NCI-H1105 (cell line): ENCODE measurements around the gene USP22.

ENCODE experiments used
- DNase-seq: peaks from one replicate; lab custom pipeline; 2025; lab: John Stamatoyannopoulos, UW

The USP22 gene

DNA sequence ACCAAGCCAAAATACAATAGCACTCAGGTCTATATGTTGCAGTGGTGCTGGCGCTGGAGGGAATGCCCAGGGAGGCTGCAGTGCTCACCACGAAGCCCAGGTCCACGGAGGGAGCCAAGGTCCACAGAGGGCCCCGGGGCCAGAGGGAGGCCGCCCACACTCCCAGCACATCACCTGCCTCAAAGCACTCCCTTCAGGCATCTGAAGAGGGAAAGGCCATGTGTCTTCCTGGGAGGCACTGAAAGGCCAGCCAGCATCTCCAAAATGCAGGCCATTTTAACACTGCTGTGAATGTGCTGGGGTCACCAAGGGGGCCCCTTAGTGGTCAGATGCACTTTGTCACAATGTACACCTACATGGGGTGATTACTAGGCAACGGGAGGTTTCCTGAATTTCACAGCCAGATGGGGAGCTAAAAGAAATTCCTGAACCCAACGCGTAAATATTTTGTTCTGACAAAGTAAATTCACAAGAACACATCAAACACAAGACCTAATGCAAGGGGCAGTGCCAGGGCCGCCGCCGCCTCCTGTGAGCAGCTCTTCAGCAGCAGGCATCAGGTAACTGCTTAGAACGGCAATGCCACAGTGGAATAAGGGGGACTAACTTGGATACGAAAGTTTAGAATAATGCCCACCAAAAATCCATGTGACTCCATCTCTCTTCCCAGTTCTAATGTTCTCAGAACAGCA lies 42.8 kb downstream of the USP22 start:
- no peak for DNase-seq

DNA sequence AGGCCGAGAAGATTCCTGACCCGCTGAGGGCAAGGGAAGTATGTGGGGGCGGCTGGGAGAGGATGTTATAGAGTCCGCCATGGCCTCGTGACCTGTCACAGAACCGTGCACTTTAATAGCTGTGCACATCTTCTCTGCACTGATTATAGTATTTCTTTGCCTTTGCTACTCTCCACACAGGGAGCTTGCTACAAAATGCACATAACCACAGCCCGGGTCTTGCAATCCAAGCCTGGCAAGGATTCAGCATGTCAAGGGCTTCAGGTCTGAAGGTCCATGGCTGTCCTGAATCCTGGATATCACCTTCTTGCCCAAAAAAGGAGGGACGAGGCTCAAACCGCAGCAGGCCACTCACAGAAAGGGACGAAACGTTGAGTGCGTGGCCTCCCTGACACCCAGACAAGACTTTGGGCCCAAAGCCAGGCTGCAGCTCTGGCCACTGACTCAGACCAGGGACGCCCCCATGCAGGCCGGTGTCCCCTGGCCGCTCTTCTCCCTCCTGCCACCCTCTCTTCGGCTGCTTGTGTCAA lies 43.7 kb downstream of the USP22 start:
- no peak for DNase-seq

DNA sequence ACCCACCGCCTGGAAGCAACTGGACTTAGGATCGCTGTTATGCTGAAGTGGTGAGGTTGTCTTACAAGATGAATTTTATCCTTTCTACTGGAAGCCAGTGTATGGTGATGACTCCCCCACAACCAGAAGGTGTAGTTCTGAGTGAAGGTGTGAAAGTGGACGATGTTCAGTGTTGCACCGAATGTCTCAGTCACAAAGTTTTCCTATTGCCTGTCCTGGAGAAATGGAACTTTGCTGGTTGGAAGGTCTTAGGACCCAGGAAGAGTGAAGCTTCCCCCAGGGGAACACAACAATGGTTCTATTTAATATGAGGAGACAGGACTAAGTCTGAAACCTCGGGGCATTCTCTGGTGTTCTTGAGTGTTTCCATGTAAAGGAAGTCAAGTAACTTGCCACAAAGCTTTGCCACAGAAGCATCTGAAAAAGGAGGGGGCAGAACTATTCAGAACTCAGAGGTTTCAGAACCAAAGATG lies 44.2 kb downstream of the USP22 start:
- no peak for DNase-seq

DNA sequence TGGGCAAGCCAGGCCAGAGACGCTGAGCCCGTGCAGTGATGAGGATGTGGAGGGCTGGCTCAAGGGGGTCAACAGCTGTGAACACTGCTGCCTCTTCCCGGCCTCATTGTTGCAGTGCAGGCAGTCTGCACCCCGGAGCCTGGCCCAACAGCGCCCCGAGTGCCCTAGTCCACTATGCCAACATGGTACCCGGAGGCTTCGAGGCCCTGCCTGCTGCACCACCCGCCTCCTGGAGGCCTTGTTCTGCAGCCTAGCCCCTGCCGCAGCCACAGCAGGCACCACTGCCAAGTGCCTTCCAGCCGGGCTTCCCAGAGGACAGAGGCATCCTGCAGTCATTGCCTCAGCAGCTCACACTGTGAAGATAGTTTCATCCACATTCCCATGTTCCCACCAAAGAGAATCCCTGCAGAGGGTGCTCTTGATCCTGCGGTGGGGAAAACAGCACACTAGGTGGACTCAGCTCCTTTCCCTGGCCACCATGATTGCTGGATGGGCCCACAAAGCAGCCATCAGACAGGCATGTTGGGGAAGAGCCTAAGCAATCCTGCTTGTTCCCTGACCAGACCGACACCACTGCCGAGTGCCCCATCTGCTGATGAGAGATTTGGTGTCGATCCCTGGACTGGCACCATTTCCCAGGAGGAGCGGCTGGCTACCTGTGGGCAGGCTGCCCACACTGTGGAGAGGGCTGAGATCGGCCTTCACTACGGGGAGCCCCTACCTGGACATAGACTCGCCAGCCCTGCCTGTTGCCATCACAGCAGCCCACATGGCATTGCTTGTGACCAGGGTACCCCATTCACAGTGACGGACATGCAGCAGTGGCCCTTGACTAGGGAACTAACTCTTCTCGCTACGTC lies 44.9 kb downstream of the USP22 start:
- DNase-seq, result no peak

DNA sequence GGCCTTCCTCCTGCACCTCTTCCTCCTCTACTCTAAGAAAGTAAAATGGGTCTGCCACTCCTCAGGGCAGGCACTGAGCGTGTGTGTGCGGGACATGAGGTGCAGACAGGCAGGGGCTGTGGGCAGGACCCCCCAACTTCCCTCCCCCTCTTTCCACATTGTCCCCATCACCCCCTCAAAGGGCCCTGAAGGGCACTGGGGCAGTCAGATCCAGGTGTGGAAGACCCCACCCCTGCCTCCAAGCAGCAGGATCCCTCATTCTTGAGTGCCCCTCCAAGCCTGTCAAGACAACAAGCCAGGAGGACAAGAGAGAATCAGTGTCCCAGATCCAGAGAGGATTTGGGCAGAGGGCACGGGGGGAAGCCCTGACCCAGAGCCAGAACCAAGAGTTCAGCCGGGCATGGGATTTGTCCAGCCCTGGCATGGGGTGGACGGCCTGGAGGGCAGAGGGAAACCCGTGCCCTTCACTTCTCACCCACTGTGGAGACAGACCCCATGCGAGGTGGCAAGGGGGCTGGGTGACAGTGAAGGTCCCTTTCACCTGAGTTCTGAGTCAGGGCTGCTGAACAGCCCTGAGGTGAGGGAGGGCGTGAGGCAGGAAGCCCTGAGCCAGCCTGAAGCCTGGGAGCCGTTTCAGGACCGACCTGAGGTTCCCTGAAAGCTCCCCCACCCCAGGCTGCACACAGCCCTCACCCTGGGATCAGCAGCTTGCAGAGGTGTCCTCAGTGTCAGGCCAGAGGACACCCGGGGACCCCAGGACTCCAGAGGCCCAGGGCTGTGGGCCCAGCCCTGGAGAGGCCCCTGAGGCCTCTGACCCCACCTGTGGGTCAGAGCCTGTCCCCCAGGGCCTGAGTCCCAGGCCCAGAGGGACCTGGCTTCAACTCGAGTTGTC lies 45.8 kb downstream of the USP22 start:
- no peak for DNase-seq

DNA sequence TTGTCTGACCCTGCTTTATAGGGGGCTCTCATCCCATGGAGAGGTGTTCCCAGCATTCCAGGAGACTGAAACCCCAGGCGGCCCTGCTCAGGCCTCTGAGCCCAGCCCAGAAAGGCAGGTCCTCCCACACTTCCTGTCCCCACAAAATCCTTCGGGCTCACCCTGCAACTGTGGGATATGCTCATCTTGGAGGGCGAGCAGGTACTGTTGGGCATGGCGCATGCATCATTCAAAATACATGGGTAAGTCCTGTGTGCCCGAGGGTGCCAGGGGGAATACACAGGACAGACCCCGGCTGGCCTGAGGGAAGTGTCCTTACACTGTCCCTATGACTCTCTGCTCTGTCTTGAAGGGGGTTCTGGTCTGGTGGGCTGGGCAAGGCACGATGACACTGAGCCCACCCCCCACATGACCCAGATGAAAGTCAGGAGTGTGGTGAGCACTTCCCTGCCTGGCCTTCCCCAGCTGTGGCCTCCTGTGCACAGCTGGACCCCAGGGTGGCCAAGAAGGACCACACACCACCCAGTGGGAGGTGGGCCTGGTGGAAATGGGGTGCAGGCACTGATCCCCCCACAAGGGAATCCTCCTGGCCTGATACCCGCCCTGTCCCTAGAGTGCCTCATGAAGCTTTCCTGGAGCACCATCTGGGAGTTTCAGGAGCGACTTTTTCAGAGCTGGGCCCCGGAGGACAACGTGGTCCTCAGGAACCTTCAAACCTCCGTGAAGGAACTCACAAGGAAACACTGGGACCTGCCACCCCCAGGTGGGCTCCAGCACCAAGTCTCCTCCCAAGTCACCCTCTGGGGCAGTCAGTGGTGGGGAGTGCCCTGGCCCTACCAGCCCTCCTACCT lies 46.7 kb downstream of the USP22 start:
- DNase-seq, result no peak

DNA sequence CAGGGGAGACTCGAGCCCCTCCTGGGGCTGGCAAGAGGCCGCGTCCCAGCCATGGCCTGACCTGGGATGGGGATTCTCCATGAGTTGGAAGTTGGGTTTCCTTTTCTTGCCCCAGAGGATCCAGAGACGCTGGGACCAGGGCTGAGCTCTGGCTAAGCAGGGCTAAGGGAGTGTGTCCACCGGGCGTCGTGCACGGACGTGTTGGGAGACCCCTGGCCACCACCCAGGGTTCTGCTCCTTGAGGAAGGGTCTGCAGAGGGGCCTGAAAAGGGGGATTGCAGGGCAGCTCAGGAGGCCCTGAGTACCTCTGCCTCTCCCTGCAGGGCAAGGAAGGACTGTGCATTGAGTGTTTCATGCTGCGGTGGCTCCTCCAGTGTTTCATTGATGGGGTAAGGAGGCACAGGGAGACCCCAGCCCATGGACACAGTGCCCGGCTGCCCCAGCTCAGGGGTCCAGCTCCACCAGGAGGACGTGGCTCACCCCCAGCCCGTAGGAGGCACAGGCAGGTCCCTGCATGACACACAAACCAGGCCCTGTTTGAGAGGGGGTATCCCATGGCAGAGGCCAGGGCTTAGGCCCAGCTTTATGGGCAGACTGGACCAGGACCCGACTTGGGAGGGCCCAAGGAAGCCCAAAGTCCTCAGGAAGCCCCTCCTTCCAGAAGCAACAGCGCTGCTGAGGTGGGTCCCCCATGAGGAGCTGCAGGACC lies 47.5 kb downstream of the USP22 start:
- no peak for DNase-seq

DNA sequence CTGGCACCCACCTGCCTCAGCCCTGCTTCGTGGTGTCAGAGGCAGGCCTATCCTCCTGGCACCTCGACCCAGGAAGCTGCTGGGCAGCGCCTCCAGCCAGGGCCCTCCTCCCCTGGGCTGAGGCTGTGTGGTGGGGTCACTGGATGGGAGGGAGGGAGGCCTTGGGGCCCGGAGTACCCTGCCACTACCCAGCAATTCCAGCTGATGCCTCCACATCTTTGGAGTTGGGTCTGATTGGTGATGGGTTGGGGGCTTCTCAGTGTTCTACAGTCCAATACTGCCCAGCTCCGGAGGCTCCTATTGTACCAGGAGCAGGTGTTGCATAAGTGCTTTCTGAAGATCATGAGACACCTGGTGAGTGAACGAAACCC lies 48.0 kb downstream of the USP22 start:
- no peak for DNase-seq

DNA sequence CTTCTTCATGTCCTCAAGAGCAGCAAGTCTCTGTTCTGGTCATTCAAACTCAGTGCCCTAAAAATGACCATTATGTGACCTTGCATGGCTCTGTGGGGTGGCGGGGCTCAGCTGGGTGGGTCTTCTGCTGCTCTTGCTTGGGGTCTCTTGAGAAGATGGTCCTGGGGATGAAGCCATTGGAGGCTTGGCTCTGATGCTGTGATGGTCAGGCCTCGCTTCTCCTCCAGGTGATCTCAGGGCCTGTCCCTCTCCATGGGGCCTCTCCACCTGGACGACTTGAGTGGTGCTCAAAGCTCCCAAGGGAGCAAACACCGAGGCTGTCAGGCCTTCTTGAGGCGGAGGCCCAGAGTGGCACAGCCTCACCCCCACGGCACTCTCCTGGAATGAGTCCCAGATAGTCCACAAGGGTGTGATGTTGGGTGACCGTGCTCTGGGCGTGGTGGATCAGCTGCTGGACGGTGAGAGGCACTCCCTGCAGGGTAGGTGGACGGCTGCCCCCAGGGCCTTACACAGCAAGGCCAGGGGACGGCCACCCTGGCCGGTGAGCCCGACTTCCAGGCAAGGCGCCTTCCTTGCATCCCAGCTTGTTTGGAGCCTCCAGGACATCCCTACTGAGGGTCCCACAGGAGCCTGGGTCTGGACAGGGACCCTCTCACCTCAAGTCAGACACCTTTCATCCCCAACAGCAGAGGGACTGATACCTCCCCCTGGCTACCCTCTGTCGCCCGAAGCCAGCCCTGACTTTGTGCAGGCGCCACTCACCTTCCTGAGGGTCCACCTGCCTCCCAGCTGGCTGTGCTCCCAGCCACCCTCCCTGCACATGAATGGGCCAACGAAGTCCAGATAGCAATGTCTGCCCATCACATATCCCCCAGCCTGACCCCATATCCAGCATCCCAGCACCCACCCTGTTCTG lies 48.7 kb downstream of the USP22 start:
- DNase-seq, result no peak

DNA sequence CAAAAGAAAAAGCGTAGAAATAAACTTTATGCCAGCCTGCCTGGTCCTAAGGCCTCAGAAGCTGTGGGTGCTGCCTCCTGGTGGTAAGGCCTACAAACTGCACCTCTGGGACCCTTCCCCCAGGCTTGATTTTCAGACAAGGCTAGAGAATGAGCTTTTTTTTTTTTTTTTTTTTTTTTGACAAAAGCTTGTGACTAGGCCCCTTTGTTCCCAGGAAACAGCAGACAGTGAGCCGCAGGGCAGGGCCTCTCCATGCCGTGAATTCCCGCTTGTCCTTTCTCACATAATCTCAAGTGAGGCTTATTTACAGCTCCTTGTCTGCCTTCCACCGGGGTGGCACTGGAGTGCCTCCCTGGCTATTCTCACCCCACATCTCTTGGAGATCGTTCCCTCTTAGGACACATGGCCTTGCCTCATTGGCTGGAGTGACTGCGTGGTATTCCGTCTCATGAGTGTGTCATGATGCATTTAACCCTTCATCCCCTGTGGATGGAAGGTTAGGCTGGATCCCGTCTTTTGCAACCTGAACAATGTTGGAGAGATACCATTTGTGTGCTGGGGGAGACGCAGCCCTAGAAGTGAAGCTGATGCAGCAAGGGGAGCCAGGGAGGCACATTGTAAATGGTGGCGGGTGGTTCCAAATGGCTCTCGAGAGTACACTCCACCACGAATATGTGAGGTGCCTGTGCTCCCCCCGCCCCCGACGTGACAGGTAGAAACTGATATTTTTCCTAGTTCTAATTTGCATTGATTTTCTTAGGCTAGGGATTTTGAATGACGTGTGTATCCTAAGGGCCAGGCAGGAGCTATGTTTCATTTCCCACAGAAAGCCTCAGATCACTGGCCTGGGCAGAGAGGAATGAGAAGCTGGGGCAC lies 49.6 kb downstream of the USP22 start:
- peak; percentile 57 for DNase-seq

DNA sequence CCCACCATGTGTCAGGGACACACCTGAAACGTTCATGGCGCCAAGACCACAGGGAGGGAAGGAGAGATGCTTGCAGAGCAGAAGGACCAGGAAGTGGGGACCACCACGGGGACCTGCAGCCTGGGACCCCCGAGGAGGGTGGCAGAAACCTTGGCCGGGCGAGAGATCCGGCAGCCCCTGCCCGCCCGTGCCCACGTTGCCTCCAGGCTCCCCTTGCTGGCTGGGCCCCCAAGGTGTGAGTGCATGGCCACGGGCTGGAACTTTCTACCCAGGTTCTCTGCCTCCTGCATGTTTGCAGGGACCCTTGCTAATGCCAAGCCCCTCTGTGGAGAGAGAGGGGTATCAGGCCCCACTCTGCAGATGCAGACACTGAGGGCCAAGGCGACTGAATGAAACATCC lies 50.4 kb downstream of the USP22 start:
- DNase-seq, result no peak

DNA sequence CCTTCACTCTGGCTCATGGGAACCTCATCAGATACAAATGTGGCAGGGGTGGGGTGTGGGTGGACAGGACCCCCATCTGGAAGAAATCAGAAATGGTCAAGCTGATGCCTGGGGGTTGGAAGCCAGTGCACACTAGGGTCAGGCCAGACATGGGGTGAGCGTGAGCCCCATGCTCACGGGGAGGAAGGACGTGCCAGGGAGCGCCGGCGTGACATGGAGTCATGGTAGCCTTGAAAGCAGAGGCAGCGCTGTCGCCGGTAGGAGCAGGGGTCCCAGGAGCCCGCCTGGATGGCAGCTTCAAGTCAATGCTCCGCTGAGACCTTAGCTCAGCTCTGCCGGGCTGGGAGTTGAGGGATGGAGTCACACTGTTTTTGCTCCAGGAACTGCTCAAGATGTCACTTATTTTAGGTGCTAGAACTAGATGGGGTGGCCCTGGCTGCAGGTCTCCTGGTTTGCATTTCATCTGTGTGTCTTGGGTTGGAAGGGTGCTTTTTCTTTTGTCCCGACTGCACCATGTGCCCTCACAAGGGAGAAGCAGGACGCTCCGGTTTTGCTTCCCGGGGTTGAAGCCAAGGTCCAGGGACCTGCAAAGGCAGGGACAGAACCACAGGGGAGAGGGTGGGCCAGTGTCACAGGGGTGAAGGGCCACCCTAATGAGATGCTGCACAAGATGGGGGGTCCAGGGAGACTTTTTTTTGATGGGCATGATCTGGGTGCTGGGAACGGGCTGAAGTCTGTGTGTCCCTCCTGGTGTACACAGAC lies 51.4 kb downstream of the USP22 start:
- no peak for DNase-seq

DNA sequence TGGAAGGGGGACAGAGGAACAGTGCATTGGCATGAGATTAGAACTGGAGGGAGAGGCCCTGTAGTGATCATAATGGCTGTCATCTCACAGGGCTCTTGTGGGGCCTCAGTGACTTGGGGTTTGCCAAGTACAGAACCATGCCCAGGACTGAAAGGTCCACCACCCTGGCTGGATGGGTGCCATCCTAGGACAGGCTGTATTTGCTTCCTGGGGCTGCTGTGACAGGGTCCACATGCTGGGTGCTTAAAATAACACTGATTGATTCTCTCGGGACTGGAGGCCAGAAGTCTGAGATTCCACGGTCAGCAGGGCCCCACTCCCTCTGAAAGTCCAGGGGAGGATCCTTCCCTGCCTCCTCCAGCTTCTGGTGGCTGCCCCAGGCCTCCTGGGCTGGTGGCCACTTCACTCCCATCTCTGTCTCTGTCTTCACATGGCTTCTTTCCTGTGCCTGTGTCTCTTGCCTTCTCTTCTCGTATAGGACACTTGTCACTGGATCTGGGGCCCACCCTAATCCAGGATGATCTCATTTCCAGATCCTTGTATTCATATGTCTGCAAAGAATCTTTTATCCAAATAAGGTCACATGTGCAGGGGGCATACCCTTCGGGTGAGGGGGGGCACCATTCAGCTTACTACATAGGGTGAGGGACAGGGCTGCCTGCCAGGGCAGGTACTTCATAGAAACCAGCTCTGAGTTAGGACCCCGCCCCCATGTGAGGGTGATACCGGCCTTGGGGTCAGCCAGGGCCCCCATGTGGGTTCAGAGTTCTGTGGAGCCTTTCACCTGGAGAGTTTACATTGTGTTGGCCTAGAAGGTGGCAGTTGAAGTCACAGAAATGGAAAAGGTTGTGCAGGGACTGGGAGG lies 52.6 kb downstream of the USP22 start:
- no peak for DNase-seq

DNA sequence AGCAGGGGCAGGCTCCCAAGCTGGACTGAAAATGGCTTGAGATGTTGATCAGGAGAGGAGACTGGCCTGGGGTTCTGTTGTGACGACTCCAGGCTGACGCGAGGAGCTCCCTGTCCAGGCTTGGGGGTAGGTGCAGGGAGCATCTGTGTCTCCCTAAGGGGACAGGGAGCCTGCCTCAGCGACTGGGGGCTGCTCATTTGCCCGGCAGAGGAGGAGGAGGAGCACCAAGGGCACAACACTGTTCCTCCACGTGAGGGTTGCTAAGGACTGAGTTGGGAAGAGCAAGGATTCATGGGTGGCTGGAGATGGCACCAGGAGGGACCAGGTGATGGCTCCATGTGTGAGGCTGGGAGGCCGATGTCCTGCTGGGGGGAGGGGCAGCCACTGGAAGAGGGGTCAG lies 53.3 kb downstream of the USP22 start:
- DNase-seq, result no peak

DNA sequence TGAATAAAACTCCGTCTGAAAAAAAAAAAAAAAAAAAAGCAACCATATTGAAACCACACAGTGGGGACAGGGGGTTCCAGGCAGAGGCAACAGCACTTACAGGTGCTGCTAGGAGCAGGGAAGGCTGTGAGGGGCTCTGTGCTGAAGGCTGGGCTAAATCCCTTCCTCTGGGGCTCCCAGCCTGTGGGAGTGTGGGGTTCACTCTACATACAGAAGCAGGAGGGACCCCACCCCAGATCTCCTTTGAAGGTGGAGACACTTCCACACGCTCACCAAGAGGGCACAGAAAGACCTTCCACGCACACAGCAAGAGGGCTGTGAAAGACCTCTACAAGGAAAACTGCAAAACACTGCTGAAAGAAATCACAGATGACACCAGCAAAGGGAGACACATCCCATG lies 53.9 kb downstream of the USP22 start:
- DNase-seq, result no peak

DNA sequence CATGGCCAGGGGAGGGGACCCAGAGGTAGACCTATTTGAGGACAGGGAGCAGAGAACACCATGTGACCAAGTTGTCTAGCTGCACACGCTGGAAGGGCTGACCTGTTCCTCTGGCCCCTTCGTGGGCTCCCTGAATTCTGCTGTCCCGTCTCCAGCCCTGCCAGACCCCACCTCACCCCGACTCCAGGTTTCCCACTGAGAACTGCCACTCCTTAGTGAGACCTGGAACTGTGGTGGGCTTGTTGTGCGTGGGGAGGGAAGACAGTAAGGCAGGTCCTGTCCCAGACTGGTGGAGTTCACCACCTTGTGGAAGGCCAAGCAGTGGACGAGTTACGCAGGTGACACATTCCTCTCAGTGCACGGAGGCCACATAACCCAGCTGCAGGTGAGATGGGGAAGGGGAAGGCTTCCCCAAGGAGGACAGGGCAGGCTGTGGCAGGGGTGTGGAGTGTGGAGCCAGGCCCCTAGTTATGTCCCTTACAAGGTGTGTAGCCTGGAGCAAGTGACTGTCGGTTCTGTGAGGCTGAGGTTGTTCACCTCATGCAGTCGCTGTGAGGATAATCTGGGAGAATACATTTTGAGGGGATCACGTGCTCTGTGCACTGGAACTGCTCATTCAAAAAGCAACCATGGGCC lies 54.7 kb downstream of the USP22 start:
- DNase-seq, result no peak
